NCI-H226 (cell line): Measurements from ENCODE around the gene CYP8B1.

Source experiments
- DNase-seq: peaks from one replicate; pipeline ENCODE4 v3.0.0-alpha.2; 2015

The CYP8B1 gene

DNA sequence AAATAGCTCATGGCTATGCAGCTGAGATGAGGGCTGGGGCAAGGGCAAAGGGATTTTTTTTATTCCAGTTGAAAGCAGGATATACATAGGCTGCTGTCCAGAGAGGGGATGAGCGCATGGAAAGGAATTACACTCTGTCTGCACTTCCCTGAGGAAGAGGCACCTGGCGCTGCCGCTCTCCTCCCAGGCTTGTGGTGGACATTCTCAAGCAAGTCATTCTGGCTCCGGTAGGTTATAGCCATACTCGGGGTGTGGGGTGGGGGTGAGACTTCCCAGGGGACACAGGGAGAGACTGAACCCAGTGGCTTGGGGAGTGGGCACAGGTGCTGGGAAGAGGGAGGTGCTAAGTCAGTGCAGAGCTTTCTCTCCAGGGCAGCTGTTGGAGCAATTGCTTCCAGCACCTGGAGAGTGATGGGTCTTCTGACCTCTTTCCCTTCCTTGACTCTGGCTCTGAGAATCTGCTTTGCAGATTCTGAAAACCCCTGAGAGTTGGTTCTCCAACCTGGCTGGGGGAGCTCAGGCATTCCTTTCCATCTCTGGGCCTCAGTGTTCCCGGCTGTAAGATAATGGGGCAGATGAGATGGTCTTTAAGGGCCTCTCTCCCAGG is 24.3 kb downstream of the CYP8B1 start:
- peak; percentile 70 for DNase-seq

DNA sequence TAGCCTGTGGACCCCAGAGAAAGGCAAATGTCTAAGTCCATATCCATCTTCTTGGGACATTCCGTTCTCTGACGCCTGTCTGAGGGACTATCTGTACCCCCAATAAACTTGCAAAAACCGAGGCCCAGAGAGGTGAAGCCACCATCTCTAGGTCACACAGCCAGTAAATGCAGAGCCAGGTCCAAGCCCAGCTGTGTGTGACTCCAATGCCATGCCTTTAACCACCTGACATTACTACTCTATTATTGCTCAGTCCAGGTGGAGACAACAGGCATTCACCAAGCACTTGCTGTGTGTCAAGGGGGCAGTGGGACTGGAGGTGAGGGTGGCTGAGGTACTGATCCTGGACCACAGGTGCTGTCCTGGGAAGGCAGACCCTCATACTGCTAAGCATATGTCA is 25.4 kb downstream of the CYP8B1 start:
- DNase-seq: no peak

DNA sequence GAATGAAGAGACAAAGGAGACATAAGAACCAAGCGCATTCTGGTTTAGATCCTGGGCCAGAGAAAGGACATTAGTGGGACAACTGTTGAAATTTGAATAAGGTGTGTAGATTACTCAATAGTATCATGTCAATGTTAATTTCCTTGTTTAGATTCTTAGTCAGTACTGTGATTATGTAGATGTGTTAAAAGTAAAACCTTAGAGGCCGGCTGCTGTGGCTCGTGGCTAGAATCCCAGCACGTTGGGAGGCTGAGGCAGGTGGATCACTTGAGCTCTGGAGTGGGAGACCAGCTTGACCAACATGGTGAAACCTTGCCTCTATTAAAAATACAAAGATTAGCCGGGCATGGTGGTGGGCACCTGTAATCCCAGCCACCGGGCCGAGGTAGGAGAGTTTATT is 26.7 kb downstream of the CYP8B1 start:
- DNase-seq: no peak

DNA sequence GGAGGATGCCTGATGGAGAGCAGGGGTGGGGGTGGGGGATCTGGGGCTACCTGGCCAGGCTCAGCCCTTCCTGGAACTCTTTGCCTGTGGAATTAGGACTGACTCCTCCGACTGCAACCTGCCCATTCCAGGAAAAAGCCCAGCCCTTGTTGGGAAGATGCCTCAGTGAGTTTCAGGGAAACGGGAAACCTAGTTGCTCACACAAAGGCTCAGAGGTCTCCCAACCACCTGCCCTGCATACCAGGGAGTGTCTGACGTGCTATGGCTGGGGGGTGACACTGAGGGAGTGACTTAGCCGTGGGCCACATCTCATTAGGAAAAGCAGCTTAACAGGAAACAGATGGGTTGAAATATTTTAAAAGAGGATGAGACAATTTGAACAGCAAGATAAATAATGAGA is 27.9 kb downstream of the CYP8B1 start:
- DNase-seq: no peak

DNA sequence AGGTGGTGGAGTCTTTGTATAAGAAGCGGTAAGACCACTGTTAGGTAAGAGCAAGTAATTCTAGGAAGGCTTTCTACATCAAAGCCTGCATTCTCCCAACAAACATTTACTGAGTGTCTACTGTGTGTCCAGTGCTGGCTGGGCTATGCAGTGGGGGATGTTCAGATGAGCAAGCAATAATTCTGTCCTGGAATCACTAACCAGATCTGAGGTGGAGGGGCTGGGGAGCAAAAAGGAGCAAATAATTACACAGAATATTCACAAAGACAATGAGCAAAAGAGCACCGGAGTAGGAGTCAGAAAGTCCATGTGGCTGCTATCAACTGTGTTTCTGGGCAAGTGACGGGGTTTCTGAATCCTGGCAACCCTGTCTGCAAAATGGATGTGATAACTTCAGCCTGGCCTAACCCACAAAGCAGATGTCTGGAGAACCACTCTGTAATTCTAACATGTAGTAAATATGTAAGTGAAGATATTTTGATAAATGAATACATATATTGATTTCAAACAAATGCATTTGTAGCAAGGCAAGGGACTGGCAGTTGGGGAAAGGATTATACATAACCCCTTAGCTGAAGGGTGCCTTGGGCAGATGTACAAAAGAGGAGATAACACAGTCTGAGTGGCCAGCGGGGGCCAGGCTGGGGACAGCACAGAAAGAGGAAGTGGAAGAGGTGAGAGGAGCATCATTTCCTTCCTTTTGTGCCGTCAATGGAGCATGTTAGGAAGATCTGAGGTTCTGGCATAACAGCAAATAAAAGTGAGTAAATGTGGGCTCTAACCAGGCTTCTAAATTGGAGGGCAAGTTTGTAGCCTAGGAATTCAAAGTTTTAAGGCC is 28.8 kb downstream of the CYP8B1 start:
- no peak for DNase-seq

DNA sequence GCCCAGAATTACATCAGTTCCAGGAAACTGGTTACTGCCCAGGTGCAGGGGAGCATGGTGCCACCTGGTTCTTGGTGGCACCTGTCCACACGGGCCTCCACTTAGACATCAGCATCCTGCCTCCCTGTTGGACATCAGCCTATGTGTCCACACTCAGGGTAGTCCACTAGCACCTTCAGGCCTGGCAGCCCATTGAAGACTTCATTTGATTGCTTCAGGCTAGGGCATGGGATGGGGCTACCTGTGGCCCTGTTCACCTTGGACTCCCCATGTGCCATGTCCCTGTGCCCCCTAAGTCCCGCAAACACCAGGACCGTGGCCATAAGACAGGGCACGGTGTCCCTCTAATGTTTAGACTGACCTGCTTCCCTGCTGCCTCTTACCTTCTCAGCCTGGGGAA is 30.9 kb downstream of the CYP8B1 start:
- no peak for DNase-seq

DNA sequence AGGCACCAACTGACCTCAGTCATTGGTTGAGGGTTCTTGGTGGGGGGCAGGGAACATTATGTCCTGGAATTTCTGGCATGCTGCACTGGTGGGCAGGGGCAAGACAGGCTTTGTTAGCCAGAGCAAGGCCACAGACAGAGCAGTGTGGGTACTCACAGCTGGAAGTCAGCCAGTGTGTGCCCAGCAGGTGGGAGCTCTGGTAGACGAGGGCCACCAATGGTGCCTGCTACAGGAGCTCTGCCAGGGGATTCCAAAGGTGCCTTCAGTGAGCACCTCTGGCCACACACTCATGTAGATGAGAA is 31.3 kb downstream of the CYP8B1 start:
- no peak for DNase-seq

DNA sequence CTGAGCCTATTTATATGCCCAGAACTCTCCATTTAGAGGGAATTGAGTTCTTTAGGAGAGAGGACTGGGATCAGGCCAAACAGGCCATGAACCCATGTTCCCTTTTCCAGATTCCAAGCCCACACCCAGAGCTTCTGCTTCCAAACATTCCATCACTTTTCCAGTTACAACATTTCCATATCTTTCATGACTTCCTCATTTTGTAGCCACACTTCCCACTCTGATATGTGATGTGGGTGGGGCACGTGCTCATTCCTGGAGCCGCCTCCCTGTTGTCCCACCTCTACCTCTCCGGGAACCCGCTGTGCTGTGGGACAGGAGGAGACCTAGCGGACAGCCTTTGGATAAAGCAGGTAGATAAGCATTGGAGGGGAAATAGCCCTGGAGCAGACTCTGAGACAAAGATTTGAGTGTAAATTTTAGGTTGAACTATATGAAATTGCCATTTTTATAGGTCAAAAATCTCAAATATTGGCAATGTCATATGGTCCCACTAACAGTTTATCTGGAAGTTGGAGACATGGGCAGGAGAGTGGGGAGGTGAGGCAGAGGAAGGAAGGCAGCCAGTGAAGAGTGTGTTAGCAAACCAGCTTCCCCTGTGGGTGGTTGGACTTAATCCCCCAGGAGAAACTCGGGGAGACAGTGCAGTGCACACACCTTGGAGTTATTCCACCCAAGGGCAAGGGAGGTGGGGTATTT is 31.8 kb downstream of the CYP8B1 start:
- DNase-seq: no peak

DNA sequence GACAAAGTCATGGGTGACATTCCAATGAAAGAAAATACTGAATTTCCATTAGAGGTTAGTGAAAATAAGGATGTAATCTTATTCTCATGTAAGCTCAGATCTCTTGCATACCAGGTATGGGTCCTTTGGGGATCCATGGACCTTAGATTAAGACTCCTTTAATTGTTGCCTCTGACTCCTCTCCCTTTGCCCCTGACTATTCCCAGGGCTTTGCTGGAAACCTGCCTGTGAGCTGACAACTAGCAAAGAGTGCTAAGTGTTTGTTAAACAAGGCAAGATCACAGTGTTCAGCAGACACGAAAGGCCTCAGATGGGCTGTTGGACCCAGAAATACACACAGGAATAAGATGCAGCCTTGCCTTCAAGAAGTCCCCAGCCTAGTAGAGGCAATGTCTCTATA is 34.3 kb downstream of the CYP8B1 start:
- no peak for DNase-seq

DNA sequence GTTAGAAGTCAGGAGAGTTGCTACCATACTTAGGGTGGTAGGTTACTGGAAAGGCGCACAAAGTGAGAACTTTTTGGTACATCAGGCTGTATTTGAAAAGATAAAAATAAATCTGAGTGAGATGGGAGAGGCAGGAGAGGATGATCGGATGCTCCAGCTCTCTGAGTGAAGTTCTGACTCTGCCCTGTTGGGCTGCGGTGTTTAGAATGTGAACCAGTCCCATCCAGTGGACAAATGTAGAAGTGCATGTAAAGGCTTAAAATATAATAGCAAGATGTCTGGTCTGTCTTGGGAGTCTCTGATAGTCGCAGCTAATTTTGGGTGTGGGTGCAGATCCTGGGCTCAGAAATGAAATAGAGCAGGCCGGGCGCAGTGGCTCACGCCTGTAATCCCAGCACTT is 36.1 kb downstream of the CYP8B1 start:
- DNase-seq: peak; percentile 39

DNA sequence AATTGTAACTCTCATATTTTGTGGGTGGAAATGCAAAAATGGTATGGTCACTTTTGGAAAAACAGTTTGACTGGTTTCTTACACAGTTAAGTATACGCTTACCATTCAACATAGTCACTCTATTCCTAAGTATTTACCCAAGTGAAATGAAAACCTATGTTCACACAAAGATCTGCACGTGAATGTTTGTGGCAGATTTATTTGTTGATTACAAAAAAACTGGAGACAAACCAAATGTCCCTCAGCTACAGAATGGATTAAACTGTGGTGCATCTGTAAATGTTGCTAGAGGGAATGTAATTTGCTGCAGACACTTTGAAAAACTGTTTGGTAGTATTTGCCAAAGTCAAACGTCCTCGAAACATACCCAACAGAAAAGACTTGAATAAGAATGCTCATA is 37.1 kb downstream of the CYP8B1 start:
- no peak for DNase-seq

DNA sequence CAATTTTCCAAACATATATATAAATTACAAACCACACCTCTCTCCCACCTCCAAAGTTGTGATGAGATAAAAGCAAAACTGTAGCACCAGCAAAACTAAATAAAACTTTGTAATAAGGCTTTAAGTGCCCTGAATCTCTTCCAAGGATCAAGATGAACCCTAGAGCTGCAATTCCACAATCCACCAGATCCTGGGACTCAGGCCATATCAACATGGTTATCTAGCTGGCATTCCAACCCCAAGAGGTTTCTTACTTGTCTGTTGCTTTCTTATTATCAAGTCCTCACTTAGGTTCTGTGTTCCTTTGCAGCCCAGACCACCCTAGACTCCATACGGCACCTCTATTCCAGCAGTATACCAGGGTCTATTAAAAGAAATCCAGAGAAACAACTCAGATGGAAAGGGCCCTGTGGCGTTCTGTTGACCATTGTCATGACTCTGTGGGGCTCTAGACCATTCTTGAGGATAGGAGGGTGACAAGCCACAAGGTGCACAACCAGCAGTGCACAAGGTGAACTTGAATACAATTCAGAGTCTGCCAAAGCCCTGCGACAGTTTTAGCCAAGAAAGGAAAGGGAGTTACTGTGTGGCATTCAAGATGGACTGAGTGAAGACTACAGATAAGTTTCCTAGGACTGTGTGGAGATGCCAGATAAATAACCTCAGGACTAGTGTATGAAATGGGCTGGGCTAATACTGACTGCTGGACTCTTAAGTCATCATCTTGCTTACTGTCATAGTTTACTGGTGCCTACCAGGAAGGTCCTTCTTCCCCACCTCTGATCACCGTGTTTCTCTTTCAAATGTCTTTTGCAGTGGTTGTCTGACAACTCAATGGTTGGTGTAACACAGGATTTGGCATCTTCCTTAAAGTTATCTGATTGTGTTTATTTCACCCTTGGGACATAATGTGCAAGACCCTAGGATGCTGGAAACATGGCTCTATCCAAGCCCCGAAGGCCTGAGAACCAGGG is 39.2 kb downstream of the CYP8B1 start:
- DNase-seq: peak; percentile 41

DNA sequence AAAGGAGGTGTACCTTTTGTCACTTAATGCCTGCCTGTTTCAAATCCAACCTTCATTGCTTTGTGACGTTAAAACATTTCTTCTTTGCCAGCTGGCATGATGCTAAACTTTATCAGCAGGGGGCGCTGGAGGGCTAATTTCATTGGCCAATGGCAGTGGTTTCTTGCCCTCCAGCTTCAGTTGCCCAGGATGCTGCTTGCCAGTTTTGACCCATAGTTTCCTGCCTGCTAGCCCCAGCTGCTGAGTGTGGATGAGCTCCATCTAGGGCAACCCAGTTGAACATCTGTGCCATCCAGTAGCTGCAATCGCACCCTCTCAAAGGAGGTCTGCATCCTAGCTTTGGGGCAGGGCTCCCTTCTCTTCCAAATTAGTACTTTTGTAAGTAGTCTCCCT is 44.4 kb downstream of the CYP8B1 start:
- peak; percentile 53 for DNase-seq

DNA sequence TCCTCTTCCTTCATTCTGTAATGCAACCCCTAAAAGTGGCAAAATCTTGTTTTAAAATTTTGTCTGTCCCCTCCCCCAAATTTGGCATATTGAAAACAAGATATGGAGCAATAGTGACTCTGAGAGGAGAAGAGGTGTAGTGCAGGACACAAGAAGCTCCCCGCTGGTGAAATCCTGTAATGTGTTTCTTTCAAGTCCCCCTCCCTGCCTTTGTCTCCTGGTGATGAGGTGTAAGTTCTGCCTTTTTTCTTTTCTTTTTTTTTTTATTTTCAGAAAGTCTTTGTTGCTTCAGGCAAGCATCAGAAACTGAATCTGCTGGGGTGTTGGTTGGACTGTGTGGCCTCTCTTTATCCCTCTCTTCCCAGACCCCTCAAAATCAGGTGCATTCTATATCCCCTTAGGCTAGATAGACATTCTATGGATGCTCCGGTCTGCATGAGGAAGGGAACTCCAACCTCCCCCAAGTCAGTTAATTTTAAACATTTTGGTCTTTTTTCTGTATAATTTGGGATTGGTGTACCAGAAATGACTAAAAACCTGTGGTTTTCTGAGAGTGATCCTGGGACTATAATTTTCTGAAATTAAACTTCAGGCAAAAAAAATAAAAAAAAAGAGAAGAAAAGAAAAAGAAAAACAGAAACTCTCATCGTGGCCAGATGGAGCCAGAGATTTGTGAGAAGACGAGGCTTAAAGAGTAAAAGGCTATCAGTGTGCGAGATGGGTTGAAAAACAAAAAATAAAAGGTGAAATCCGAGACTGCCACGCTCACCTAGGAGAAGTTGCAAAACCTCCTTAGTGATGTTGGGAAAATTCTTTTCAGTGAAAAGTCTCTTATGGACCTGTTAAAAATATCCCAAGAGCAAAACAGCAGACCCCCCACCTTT is 45.0 kb downstream of the CYP8B1 start:
- DNase-seq: no peak

DNA sequence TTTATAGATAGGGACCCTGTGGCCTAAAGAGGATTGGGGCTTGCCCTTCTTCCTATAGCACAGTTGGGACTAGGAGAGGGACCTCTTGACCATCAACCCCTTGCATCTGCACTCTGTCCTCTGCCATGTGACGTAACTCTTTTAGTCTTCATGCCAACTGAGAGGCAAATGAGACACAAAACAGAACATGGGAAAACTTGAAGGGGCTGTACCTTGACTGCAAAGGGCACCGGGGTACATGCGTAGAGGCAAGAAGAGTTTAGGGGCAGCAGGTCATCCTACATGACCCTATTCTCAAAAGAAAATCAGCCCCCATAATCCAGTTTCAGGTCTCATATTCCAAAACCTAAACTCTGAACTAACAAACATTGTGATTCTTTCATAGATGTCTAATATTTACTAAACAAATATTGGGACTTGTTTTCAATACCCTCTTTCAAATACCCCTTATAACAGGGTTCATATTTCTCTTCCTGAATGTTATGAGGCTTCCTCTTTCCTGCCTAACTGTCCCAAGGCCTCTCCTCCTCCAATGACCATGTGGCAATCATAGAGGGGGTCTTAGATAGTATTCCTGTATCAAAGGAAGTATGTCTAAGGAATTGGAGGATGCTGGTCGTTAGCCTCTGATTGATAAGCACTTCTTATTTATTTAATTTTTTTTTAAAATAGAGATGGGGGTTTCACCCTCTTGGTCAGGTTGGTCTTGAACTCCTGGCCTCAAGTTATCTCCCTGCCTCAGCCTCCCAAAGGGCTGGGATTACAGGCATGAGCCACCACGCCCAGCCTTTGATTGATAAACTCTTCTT is 45.8 kb downstream of the CYP8B1 start:
- no peak for DNase-seq

DNA sequence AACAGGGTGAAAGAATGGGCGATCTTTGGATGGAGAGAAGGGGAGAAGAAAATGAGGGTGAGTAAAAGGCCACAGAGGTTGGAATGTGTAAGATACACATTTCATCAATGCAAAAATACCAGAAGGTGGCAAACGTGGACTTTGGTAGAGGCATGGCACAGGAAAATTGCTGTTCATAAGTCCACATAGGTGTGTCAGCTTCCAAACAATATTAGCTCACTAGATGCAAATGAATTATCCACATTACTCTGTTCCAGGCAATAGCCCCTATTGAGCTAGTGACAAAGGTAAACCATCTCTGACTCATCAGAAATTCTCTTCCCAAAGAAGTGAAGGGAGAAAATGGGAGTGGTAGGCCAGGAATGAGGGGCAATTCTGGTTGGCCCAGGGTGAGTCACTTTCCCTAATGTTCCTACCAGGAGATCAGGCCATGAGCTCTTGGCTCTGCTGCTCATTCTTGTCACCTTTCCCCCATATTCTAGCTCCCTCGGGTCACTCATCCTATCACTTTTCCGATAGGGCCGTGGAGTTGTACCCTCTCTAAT is 46.5 kb downstream of the CYP8B1 start:
- no peak for DNase-seq

DNA sequence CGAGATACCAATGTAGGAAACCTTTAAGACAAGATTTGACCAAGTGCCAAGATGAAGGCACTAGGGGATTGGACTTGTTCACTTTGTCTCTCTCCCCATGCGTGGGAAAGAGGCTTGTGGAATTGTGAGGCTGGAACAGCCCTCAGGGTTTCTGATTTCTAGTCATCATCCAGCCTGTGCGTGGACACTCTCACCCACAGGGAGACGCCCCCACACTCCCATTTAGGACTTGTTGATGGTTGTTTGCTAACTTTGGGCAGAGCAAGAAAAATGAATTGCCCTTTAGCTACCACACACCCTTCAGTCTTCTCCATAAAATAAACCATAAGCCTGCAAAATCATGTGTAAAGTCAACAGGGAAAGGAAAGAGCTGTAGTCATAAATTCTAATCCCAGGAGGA is 48.0 kb downstream of the CYP8B1 start:
- no peak for DNase-seq

DNA sequence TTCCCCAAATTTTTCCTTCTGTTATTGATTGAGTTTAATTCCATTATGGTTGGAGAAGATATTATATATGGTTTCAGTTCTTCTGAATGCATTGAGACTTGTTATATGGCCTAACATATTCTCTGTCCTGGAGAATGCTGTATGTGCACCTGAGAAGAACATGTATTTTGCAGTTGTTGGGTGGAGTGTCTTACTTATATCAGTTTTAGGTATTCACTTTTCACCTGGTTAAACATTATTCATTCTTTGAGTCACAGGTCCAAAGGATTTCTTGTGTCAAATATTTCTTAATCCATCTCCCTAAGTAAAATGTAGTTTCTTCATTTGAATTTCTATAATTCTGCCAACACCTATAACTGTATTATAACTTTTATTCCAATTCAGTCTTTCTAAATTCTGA is 48.7 kb downstream of the CYP8B1 start:
- DNase-seq: no peak

DNA sequence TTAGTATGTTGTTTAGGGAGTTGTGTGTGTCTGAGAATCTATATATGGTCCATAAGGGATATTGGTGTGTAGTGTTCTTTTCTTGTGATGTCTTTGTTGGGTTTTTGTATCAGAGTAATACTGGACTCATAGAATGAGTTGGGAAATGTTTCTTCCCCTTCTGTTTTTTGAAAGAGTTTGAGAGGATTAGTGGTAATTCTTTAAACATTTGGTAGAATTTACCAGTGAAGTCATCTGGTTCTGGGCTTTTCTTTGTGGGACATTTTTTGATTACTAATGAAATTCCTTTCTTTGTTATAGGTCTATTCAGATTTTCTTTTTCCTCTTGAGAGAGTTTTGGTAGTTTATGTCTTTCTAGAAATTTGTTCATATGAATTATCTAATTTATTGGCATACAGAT is 49.5 kb downstream of the CYP8B1 start:
- DNase-seq: no peak

DNA sequence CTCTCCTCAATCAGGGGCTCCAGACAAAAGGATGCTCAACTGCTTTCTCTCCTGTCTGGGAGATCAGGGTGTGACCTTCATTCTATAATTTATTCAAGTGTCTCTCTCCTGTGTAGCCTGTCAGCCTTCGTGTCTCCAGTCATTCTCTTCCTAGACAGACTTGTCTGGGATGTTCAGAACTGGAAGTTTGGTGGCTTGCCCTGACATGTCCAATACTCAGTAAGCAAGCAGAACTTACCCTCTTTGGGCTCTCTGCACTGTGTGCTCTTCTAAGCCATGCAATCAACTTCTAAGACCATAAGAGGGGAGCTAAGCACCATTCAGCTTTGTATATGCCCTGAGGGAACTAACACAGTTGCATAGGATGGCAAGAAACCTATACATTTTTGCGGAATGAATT is 52.3 kb downstream of the CYP8B1 start:
- DNase-seq: no peak

DNA sequence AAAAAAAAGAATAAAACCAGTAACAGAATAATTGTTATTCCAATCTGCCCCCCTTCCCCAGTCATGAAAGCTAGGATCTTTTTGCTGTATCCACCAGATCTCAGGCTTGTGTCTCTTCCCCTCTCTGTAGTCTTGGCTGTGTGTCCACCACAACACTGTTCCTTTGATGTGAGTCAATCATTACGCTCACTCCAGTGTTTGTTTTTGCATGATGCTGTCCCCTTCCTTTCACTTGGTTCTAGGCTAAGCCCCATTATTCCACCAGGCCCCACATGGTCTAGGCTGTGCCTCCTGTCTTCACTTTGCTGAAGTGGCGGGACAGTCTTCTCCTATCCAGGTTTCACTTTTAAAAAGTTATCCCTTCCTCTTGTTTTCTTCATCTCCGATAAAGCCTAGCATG is 52.9 kb downstream of the CYP8B1 start:
- no peak for DNase-seq
